ENCODE measurements around the gene PCDH1.

Gene PCDH1

DNA sequence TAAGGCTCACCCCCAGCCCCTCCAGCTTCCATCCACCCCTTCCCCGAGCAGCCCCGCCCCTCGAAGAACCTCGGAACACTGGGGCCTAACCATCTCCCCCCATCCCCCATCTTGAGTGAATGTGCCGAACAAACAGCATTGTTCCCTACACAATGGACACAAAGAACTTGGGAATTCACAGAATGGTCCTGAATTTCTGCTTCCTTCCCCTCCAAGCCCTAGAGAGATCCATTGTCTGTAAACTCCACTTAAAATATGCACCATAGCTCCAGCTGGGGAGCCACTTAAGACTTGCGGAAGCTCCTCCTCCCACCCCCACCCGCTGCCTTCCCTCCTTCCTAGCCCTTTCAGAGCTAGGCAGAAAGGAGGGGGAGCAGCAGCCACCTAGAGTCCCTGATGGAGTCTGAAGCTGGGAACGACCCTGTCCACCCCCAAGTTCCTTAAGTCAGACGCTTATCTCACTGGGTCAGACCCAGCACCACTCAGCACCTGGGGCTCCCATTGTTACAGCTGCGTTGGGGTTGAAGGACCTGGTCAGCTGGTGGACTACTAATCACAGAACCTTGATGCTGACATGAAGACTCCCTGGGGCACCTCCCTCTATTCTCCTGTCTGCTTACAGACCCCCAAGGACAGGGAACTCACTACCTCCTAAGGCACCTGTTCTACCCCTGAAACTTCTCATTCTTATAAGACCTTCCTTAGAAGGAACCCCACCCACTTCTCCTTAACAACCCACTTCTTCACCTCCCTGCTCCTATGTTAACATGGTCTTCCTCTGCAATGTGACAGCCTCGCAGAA lies 61.4 kb downstream of the PCDH1 start:
- no peak overlapping the region for H3K4me3 ChIP-seq (ENCODE audit: control insufficient read depth, low read depth, low read length)
- no peak for DNase-seq (ENCODE audit: low read depth)
- TF ChIP-seq, protein P1, sequence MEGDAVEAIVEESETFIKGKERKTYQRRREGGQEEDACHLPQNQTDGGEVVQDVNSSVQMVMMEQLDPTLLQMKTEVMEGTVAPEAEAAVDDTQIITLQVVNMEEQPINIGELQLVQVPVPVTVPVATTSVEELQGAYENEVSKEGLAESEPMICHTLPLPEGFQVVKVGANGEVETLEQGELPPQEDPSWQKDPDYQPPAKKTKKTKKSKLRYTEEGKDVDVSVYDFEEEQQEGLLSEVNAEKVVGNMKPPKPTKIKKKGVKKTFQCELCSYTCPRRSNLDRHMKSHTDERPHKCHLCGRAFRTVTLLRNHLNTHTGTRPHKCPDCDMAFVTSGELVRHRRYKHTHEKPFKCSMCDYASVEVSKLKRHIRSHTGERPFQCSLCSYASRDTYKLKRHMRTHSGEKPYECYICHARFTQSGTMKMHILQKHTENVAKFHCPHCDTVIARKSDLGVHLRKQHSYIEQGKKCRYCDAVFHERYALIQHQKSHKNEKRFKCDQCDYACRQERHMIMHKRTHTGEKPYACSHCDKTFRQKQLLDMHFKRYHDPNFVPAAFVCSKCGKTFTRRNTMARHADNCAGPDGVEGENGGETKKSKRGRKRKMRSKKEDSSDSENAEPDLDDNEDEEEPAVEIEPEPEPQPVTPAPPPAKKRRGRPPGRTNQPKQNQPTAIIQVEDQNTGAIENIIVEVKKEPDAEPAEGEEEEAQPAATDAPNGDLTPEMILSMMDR (conservative IDR thresholded peaks at IDR 0.05; ENCODE audit: control insufficient read depth, insufficient read depth, low read depth, low read length): no peak

DNA sequence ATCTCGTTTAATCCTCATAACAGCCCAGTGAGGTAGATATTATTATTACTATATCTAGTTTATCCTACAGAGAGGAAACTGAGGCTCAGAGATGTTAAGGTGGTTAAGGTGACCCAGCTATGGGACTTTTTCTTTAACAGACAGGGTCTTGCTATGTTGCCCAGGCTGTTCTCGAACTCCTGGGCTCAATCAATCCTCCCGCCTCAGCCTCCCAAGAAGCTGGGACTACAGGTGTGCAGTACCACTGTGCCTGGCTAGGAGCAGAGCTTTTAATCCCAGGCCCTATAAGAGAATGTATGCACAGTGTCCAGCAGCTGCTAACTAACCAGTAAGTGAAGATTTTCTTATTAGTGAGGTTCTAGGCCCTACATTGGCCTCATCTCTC lies 62.4 kb downstream of the PCDH1 start:
- TF ChIP-seq, protein P1 (conservative IDR thresholded peaks at IDR 0.05; ENCODE audit: control insufficient read depth, insufficient read depth, low read depth, low read length): no peak
- no peak overlapping the region for H3K4me3 ChIP-seq (ENCODE audit: control insufficient read depth, low read depth, low read length)
- DNase-seq (ENCODE audit: low read depth): no peak

DNA sequence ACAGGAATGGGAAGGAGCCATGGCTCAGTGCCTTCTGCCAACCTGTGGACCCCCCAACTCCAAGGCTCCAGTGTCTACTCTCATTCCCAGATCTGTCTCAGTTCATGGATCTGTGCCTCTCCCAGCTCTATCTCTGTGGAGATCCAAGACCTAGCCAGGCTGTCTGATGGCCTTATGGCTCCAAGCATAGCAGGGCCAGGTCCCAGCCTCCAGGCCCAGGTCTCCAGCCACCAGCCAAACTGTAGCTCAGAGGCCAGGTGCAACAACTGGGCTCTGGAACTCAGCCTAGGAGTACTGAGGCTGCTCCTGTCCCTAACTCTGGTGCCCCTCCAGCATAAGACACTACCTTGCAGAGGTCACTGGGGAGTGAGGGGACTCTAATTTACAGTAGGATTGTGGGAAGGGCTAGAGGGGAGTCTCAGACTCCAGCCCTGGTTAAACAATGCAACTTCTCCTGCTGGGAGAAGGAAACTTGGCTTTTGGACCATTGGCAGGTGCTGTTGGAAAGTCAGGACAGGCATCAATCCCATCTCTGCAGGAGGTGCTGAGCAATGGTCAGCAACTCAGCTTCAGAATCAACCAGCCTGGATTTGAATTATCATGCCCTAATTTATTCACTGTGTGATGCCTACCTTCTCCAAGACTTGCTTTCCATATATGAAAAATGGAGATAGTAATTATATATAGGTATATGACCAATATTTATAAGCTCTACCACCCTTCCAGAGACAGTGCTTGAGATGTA lies 63.0 kb downstream of the PCDH1 start:
- DNase-seq (ENCODE audit: low read depth): no peak
- TF ChIP-seq, protein P1 (conservative IDR thresholded peaks at IDR 0.05; ENCODE audit: control insufficient read depth, insufficient read depth, low read depth, low read length): no peak
- H3K4me3 ChIP-seq (ENCODE audit: control insufficient read depth, low read depth, low read length): no peak overlapping the region

DNA sequence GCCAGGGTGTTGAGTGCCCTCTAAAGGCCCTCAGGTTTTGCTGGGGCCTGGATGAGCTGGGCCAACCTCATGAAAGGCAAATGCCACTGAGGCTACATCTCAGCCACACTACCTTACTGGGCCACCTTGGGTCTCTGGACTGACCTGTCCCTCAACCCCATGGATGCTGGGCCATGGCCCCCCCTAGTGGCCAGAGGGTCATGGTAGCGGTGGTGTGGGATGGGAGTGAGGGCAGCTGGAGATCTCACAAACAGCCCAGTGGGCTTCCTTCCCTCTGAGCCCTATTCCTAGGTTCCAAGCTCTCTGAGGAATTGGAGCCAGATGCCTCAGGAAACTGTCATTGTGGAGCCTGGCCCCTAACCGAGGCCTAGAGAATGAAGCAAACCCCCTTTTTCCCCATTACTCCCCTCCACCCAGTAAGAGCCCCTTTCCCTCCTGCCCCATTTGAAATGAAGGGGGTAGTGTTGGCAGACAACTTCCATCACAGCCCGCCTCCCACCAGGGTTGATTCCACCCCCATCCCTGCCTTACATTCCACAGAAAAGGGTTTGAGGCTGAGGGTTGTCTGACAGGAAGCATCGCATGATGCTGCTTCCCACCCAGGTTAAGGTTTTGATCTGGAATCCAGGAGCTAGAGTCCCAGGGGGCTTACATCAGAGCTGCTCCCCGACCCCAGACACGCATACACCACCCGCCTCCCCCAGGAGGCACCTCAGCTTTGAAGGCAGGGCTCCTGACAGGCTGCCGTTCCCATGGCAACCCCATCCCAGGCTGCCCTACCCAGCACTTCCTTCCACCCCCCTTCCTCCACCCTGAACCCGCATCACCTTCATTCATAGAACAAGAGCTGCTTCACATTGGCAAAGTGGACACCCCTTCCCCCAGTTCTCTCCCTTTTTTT lies 63.9 kb downstream of the PCDH1 start:
- H3K4me3 ChIP-seq (ENCODE audit: control insufficient read depth, low read depth, low read length): no peak overlapping the region
- peak; percentile 32 for DNase-seq (ENCODE audit: low read depth)
- TF ChIP-seq, protein P1 (conservative IDR thresholded peaks at IDR 0.05; ENCODE audit: control insufficient read depth, insufficient read depth, low read depth, low read length): peak; percentile 74

DNA sequence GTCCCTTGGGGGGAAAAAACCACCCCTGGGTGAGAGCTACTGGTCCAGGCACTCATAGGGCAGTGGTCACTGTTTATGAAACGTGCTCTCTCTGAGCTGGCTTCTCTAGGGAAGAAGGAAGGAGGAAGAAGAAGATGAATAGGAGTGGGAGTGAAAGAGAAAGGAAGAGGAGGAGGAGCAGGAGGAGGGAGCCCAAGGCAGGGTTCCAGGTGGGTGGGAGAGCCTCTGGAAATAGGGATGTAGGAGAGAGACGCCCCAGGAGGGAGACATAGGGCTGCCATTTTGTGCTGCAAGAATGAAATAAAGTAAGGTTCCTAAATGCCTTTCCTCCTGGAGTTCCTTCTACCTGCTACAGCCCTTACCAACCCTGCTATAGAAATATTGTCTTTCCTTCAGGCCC lies 65.7 kb downstream of the PCDH1 start:
- no peak overlapping the region for H3K4me3 ChIP-seq (ENCODE audit: control insufficient read depth, low read depth, low read length)
- DNase-seq (ENCODE audit: low read depth): no peak
- TF ChIP-seq, protein P1 (conservative IDR thresholded peaks at IDR 0.05; ENCODE audit: control insufficient read depth, insufficient read depth, low read depth, low read length): no peak

Measured in fibroblast of mammary gland (primary cell).